HepG2 (cell line): ENCODE data around the gene JAKMIP2. TPM values are rescaled to one million over a fixed set of nuclear protein-coding genes. Genes with fewer than 3 reads are reported as not detected.

Experiments used
- ATAC-seq: fragments of 200-7000 bp; cut with Tn5 transposase; 3 replicates; pipeline ENCODE4 v1.9.1; 2020; ENCODE audit warnings: mild to moderate bottlenecking, moderate library complexity
- BruUV-seq: library from RNA; stranded (reverse); fragments of 400-500 nt; replicated peaks from 2 replicates; lab custom pipeline; 2021; lab: Mats Ljungman, UMichigan
- CTCF ChIA-PET: fragments of 300-600 bp; formaldehyde crosslinking; extraction: SDS; loops from one replicate; lab custom pipeline; 2021; ENCODE audit warnings: low total read pairs, inconsistent platforms, low intra/inter-chr PET ratio; lab: Yijun Ruan, JAX
- POLR2A ChIA-PET: fragments of 350-600 bp; sonication (Branson Sonifier 250); formaldehyde crosslinking; loops from one replicate; lab custom pipeline; 2020; ENCODE audit warnings: antibody characterized with exemption, inconsistent platforms; lab: Yijun Ruan, JAX
- DNase-seq: peaks from one replicate; pipeline ENCODE4 v3.0.0-alpha.2; 2015; ENCODE audit warnings: low spot score
- FAIRE-seq: peaks from 3 replicates; lab custom pipeline; 2011; peaks lifted over from hg19 to GRCh38; lab: Jason Lieb, UNC
- H2AFZ ChIP-seq: one replicate; pipeline ENCODE4 v1.6.1; 2011; ENCODE audit warnings: low read length, inconsistent platforms
- H3K27ac ChIP-seq: fragments of 300-600 bp; 3 replicates; pipeline ENCODE4 v1.8.0; 2011; ENCODE audit warnings: mixed run types, mild to moderate bottlenecking, mixed read lengths, low read length, inconsistent platforms; ENCODE audit not compliant: insufficient read depth; ENCODE audit errors: extremely low read length
- H3K27me3 ChIP-seq, 2 experiments: fragments of 200-600 bp in 1 of 2; 2 replicates in 1 of 2; 3 replicates in 1 of 2; pipeline versions ENCODE4 v1.6.0 to v1.8.0; 2011; ENCODE audit warnings: low read length in 2 of 2, mild to moderate bottlenecking in 2 of 2, moderate library complexity in 2 of 2, inconsistent platforms in 1 of 2; ENCODE audit not compliant: insufficient read depth in 2 of 2, control insufficient read depth in 1 of 2
- H3K36me3 ChIP-seq, 2 experiments: fragments of 200-600 bp in 1 of 2; replicated peaks in 1 of 2; 2 replicates in 1 of 2; 3 replicates in 1 of 2; pipeline versions ENCODE4 v1.5.1 to v1.8.0; 2011; ENCODE audit warnings: low read length in 2 of 2, inconsistent platforms in 1 of 2; ENCODE audit not compliant: insufficient read depth in 2 of 2, control insufficient read depth in 1 of 2
- H3K4me1 ChIP-seq: 2 replicates; pipeline ENCODE4 v1.5.1; 2012; ENCODE audit warnings: low read length, inconsistent platforms; ENCODE audit not compliant: insufficient read depth
- H3K4me2 ChIP-seq: 2 replicates; pipeline ENCODE4 v1.6.0; 2011; ENCODE audit warnings: low read depth, low read length, inconsistent platforms
- H3K4me3 ChIP-seq, 3 experiments: fragments of 200-600 bp in 1 of 3; sonication (generic), shearing (Covaris generic) in 1 of 3; replicated peaks in 1 of 3; 2 replicates each; pipeline ENCODE4 v1.5.1; 2011 to 2016; ENCODE audit warnings: low read length in 3 of 3, inconsistent platforms in 2 of 3, low read depth in 2 of 3, mild to moderate bottlenecking in 2 of 3, control low read depth in 1 of 3, mixed read lengths in 1 of 3; ENCODE audit not compliant: insufficient read depth in 1 of 3
- H3K79me2 ChIP-seq: one replicate; pipeline ENCODE4 v1.6.1; 2011; ENCODE audit warnings: low read length, inconsistent platforms; ENCODE audit not compliant: insufficient read depth
- H3K9ac ChIP-seq: 2 replicates; pipeline ENCODE4 v1.6.0; 2011; ENCODE audit warnings: mild to moderate bottlenecking, low read depth, low read length, inconsistent platforms; ENCODE audit not compliant: insufficient read depth
- H3K9me3 ChIP-seq: 2 replicates; pipeline ENCODE4 v1.5.1; 2012; ENCODE audit warnings: mild to moderate bottlenecking, low read length
- H4K20me1 ChIP-seq: 2 replicates; pipeline ENCODE4 v1.6.0; 2011; ENCODE audit warnings: inconsistent platforms, mild to moderate bottlenecking, low read length, moderate library complexity; ENCODE audit not compliant: insufficient read depth
- ASH2L ChIP-seq: fragments of 300-600, 200-600 bp; sonication (generic); IDR thresholded peaks from 2 replicates; pipeline ENCODE4 v1.7.0; 2017; ENCODE audit warnings: low read depth, mild to moderate bottlenecking, moderate library complexity, mixed read lengths, low read length; ENCODE audit not compliant: insufficient read length
- CC2D1A ChIP-seq: sonication (generic); formaldehyde crosslinking; IDR thresholded peaks from 2 replicates; pipeline ENCODE4 v1.8.1; 2023; ENCODE audit warnings: mild to moderate bottlenecking, missing genetic modification reagents
- CENPT ChIP-seq: sonication (generic); formaldehyde crosslinking; IDR thresholded peaks from 2 replicates; pipeline ENCODE4 v1.8.0; 2022; ENCODE audit warnings: low read depth, mild to moderate bottlenecking, moderate library complexity, missing genetic modification reagents
- KLF16 ChIP-seq, 2 experiments: sonication (generic) in 1 of 2; formaldehyde crosslinking in 1 of 2; IDR thresholded peaks; 2 replicates each; pipeline versions ENCODE4 v1.6.1 to v1.8.0; 2016 to 2023; ENCODE audit warnings: missing genetic modification reagents in 2 of 2, missing compliant biosample characterization in 1 of 2
- KMT2A ChIP-seq: sonication (generic); formaldehyde crosslinking; IDR thresholded peaks from 2 replicates; pipeline ENCODE4 v1.4.0; 2020; ENCODE audit warnings: missing genetic modification reagents
- NFYC ChIP-seq: IDR thresholded peaks from 2 replicates; pipeline ENCODE4 v1.6.1; 2016; ENCODE audit warnings: missing genetic modification reagents, missing compliant biosample characterization
- THYN1 ChIP-seq: sonication (generic); formaldehyde crosslinking; IDR thresholded peaks from 2 replicates; pipeline ENCODE4 v1.8.1; 2023; ENCODE audit warnings: low read depth, mild to moderate bottlenecking, moderate library complexity, missing genetic modification reagents, borderline replicate concordance
- ZNF124 ChIP-seq: sonication (generic); formaldehyde crosslinking; IDR thresholded peaks from 2 replicates; pipeline ENCODE4 v1.4.0; 2020; ENCODE audit warnings: missing genetic modification reagents
- ZNF501 ChIP-seq: sonication (generic); formaldehyde crosslinking; IDR thresholded peaks from 2 replicates; pipeline ENCODE4 v1.5.1; 2020; ENCODE audit warnings: mild to moderate bottlenecking, moderate library complexity, missing genetic modification reagents
- ZNF816 ChIP-seq: sonication (generic); formaldehyde crosslinking; IDR thresholded peaks from 2 replicates; pipeline ENCODE4 v1.8.0; 2022; ENCODE audit warnings: missing genetic modification reagents, mild to moderate bottlenecking, borderline replicate concordance
- WGBS: methylation state at CpG from one replicate; pipeline ENCODE4 v1.1.6; 2017; ENCODE audit warnings: low lambda C conversion rate; 5-methylcytosine and 5-hydroxymethylcytosine counted together
- in situ Hi-C: cut with HindIII; loops from 2 replicates; pipeline ENCODE4 v1.10.0; 2017; ENCODE audit warnings: low pct_unique_long_range_greater_than_20kb; ENCODE audit not compliant: extremely low pct_ligation_motif_present
- intact Hi-C: fragments of 100-400 bp; cut with micrococcal nuclease; formaldehyde crosslinking; loops from one replicate; pipeline ENCODE4 v1.10.0; 2022; ENCODE audit not compliant: unreplicated experiment
- polyA plus RNA-seq, 8 experiments: library from polyadenylated mRNA; depleted of rRNA in 3 of 8; stranded (reverse) in 7 of 8; unstranded in 1 of 8; fragments of >200 nt; fragmentation: Illumina TruSeq in 4 of 8; extraction: Trizol in 4 of 8; gene quantifications; 2 replicates each; pipeline versions ENCODE4 v1.2.1 to v1.2.3, GENCODE V29; 2011 to 2016; ENCODE audit warnings: low read depth in 4 of 8, missing spikeins in 1 of 8, mixed read lengths in 1 of 8; ENCODE audit not compliant: insufficient read depth in 1 of 8
- total RNA-seq, 5 experiments: library from RNA; depleted of rRNA; stranded (reverse); fragments of >200 nt; fragmentation: Illumina TruSeq; extraction: Trizol; gene quantifications; 2 replicates each; pipeline ENCODE4 v1.2.3, GENCODE V29; 2016; ENCODE audit warnings: low read depth in 1 of 5
- TF ChIP-seq, protein P1 (sequence below): sonication (generic); formaldehyde crosslinking; IDR thresholded peaks from 2 replicates; pipeline ENCODE4 v1.9.0; 2021; ENCODE audit warnings: mild to moderate bottlenecking, missing genetic modification reagents
- TF ChIP-seq, protein P2 (sequence below), 2 experiments: sonication (generic) in 1 of 2; formaldehyde crosslinking in 1 of 2; IDR thresholded peaks; 2 replicates each; pipeline versions ENCODE4 v1.6.1 to v1.9.0; 2014 to 2022; ENCODE audit warnings: antibody characterized with exemption in 1 of 2, borderline replicate concordance in 1 of 2, inconsistent platforms in 1 of 2, low read depth in 1 of 2, missing genetic modification reagents in 1 of 2

The JAKMIP2 gene
- total and polyA plus RNA-seq, 2 of the 13 experiments (the other 11 are each of a cell fraction or from before 2014, with no cell fraction given) = 0.04 to 2.1 TPM

DNA sequence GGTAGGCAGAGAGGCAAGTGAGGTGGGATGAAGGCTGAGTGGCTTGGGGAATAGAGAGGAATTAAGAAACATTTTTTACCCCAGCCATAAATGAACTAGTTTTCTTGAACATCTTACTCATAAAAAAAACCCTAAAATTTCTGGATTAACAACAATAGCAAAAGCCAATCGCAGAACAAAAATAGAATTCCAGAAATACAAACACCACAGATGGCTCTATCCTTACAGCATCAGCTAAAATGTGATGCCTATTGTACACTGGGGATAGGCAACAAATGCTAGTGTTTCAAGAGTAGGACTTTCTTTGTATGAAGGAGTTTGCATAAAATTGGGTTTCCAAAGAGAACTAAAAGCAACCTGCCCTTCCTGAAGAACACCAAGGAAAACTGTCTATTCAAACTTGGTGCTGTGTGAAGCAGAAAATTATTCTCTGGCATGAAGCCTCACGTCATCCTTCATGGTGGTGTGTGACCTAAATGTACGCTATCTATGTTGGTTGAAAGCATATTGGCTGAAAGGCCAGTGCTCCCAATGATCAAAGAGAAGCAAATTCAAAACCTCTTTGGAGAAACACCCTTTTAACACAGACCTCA is 82.9 kb downstream of the JAKMIP2 start:
- Histone ChIP-seq H3K9me3 (peaks cover 31% of the 10 kb centered on the region), H4K20me1 (no peaks in the 10 kb centered on the region), H3K9ac (no peak overlapping the region), H3K4me1 (no peaks in the 10 kb centered on the region), H3K27ac (no peak overlapping the region), H3K4me2 (no peak overlapping the region), H3K79me2 (no peaks in the 10 kb centered on the region), H3K4me3 (no peak overlapping the region), H3K36me3 (no peaks in the 10 kb centered on the region), H3K27me3 (no peaks in the 10 kb centered on the region), H2AFZ (no peak overlapping the region)
- 17% methylated on average over 3 of the region's 3 CpGs for WGBS
- BruUV-seq = no TSS peak
- DNase-seq (no peak), ATAC-seq (no peak), FAIRE-seq (no peak)
- intact Hi-C loops (loop anchor here (10.0 kb wide), 1 partner anchor 115 kb away; no protein-coding TSS in a partner anchor), in situ Hi-C loops (no loop called here)
- CTCF ChIA-PET = no interaction called here
- POLR2A ChIA-PET = no interaction called here
- TF ChIP-seq ZNF816 (no peak), CC2D1A (CRISPR knock-in tag) (no peak), NFYC (CRISPR knock-in tag) (no peak), CENPT (CRISPR knock-in tag) (no peak), THYN1 (CRISPR knock-in tag) (no peak), KLF16 (CRISPR knock-in tag; IDR thresholded peaks at IDR 0.05) (no peak), ASH2L (no peak), KMT2A (CRISPR knock-in tag) (no peak), ZNF501 (CRISPR knock-in tag) (no peak), ZNF124 (no peak)
- TF ChIP-seq, protein P1, sequence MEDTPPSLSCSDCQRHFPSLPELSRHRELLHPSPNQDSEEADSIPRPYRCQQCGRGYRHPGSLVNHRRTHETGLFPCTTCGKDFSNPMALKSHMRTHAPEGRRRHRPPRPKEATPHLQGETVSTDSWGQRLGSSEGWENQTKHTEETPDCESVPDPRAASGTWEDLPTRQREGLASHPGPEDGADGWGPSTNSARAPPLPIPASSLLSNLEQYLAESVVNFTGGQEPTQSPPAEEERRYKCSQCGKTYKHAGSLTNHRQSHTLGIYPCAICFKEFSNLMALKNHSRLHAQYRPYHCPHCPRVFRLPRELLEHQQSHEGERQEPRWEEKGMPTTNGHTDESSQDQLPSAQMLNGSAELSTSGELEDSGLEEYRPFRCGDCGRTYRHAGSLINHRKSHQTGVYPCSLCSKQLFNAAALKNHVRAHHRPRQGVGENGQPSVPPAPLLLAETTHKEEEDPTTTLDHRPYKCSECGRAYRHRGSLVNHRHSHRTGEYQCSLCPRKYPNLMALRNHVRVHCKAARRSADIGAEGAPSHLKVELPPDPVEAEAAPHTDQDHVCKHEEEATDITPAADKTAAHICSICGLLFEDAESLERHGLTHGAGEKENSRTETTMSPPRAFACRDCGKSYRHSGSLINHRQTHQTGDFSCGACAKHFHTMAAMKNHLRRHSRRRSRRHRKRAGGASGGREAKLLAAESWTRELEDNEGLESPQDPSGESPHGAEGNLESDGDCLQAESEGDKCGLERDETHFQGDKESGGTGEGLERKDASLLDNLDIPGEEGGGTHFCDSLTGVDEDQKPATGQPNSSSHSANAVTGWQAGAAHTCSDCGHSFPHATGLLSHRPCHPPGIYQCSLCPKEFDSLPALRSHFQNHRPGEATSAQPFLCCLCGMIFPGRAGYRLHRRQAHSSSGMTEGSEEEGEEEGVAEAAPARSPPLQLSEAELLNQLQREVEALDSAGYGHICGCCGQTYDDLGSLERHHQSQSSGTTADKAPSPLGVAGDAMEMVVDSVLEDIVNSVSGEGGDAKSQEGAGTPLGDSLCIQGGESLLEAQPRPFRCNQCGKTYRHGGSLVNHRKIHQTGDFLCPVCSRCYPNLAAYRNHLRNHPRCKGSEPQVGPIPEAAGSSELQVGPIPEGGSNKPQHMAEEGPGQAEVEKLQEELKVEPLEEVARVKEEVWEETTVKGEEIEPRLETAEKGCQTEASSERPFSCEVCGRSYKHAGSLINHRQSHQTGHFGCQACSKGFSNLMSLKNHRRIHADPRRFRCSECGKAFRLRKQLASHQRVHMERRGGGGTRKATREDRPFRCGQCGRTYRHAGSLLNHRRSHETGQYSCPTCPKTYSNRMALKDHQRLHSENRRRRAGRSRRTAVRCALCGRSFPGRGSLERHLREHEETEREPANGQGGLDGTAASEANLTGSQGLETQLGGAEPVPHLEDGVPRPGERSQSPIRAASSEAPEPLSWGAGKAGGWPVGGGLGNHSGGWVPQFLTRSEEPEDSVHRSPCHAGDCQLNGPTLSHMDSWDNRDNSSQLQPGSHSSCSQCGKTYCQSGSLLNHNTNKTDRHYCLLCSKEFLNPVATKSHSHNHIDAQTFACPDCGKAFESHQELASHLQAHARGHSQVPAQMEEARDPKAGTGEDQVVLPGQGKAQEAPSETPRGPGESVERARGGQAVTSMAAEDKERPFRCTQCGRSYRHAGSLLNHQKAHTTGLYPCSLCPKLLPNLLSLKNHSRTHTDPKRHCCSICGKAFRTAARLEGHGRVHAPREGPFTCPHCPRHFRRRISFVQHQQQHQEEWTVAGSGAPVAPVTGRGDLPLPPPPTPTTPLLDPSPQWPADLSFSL (CRISPR knock-in tag) = no peak
- TF ChIP-seq, protein P2, sequence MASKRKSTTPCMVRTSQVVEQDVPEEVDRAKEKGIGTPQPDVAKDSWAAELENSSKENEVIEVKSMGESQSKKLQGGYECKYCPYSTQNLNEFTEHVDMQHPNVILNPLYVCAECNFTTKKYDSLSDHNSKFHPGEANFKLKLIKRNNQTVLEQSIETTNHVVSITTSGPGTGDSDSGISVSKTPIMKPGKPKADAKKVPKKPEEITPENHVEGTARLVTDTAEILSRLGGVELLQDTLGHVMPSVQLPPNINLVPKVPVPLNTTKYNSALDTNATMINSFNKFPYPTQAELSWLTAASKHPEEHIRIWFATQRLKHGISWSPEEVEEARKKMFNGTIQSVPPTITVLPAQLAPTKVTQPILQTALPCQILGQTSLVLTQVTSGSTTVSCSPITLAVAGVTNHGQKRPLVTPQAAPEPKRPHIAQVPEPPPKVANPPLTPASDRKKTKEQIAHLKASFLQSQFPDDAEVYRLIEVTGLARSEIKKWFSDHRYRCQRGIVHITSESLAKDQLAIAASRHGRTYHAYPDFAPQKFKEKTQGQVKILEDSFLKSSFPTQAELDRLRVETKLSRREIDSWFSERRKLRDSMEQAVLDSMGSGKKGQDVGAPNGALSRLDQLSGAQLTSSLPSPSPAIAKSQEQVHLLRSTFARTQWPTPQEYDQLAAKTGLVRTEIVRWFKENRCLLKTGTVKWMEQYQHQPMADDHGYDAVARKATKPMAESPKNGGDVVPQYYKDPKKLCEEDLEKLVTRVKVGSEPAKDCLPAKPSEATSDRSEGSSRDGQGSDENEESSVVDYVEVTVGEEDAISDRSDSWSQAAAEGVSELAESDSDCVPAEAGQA (IDR thresholded peaks at IDR 0.05; ENCODE audit: low read depth) = no peak
- TF ChIP-seq, protein P2 (CRISPR knock-in tag; IDR thresholded peaks at IDR 0.05; ENCODE audit: borderline replicate concordance) = no peak
